Lung microvascular endothelial cell (primary cell): ENCODE results near the gene PPM1J. TPM values are rescaled to one million over a fixed set of nuclear protein-coding genes. Genes with fewer than 3 reads are reported as not detected.

Experiments used
- DNase-seq, 2 donors: peaks; one replicate each; pipeline versions ENCODE4 v3.0.0 to v3.0.0-alpha.2; 2010; ENCODE audit warnings: low read depth in 2 of 2
- total RNA-seq: library from RNA; depleted of rRNA; stranded (reverse); fragments of >200 nt; gene quantifications from 2 replicates; pipeline ENCODE4 v1.2.1, GENCODE V29; 2014

The PPM1J gene
- total RNA-seq, 1 donor from 2014 or later, result 0.79 TPM

GRCh38 chr1:112704934-112705627 lies 10.1 kb downstream of the PPM1J start:
- peak; percentile 45 to 97 for DNase-seq

- no peak for DNase-seq
Observed at GRCh38 chr1:112704391-112704933, 10.7 kb downstream of the PPM1J start.

GRCh38 chr1:112703706-112704105 lies 11.4 kb downstream of the PPM1J start:
- DNase-seq, result no peak

- DNase-seq, result peak in 1 of 2 donors; percentile 37
Observed at GRCh38 chr1:112702420-112703261, 12.5 kb downstream of the PPM1J start.

- peak in 1 of 2 donors; percentile 15 for DNase-seq
Observed at GRCh38 chr1:112702067-112702395, 13.1 kb downstream of the PPM1J start.

GRCh38 chr1:112701227-112702066 lies 13.7 kb downstream of the PPM1J start:
- DNase-seq, result no peak

GRCh38 chr1:112700290-112701226 lies 14.6 kb downstream of the PPM1J start:
- DNase-seq, result peak; percentile 99

GRCh38 chr1:112699425-112700144 lies 15.5 kb downstream of the PPM1J start:
- DNase-seq, result peak in 1 of 2 donors; percentile 12

- peak in 1 of 2 donors; percentile 28 for DNase-seq
Observed at GRCh38 chr1:112698366-112699310, 16.5 kb downstream of the PPM1J start.

- no peak for DNase-seq
Observed at GRCh38 chr1:112697781-112698201, 17.3 kb downstream of the PPM1J start.

- no peak for DNase-seq
Observed at GRCh38 chr1:112696578-112697314, 18.4 kb downstream of the PPM1J start.

- no peak for DNase-seq
Observed at GRCh38 chr1:112695276-112695675, 19.9 kb downstream of the PPM1J start.

- no peak for DNase-seq
Observed at GRCh38 chr1:112694363-112694929, 20.7 kb downstream of the PPM1J start.

- DNase-seq, result no peak
Observed at GRCh38 chr1:112693821-112694220, 21.3 kb downstream of the PPM1J start.

- no peak for DNase-seq
Observed at GRCh38 chr1:112692681-112693080, 22.5 kb downstream of the PPM1J start.

- no peak for DNase-seq
Observed at GRCh38 chr1:112689842-112690237, 25.3 kb downstream of the PPM1J start.

- DNase-seq, result no peak
Observed at GRCh38 chr1:112689196-112689841, 25.8 kb downstream of the PPM1J start.
